ENCODE measurements around the gene MRPL12. TPM values are rescaled to one million over a fixed set of nuclear protein-coding genes. Genes with fewer than 3 reads are reported as not detected.
A peak's percentile ranks its signal among the peaks of the same experiment; 100 is the strongest.

The MRPL12 gene
- polyA plus RNA-seq (2012; ENCODE audit: missing spikeins) = 67.8 TPM

GRCh38 chr17:81702934-81703746 lies at the start of gene MRPL12:
MRPL12 (plus strand) TSS chr17:81703367; CDS start chr17:81703502, 135 bp downstream.
- DNase-seq (ENCODE audit: insufficient read length) = peak; percentile 99
- peak; percentile 84 for TF ChIP-seq POLR2AphosphoS5 (IDR thresholded peaks at IDR 0.05; ENCODE audit: low read depth, low read length)
- peak; percentile 97 for TF ChIP-seq POLR2A (IDR thresholded peaks at IDR 0.05; ENCODE audit: low read depth, low read length)
- peak; percentile 75; the same call in 1 of the 2 replicates for TF ChIP-seq TAF1 (IDR thresholded peaks at IDR 0.05; ENCODE audit: borderline replicate concordance, low read depth, low read length)
- FAIRE-seq = peak; percentile 99

- TF ChIP-seq TAF1 (IDR thresholded peaks at IDR 0.05; ENCODE audit: borderline replicate concordance, low read depth, low read length) = no peak
- FAIRE-seq = no peak
- DNase-seq (ENCODE audit: insufficient read length) = peak; percentile 18
Observed at GRCh38 chr17:81655378-81656117, 47.6 kb upstream of the MRPL12 start.

- FAIRE-seq (no peak), DNase-seq (ENCODE audit: insufficient read length) (no peak)
- no peak for TF ChIP-seq POLR2A (IDR thresholded peaks at IDR 0.05; ENCODE audit: low read depth, low read length)
- no peak for TF ChIP-seq TAF1 (IDR thresholded peaks at IDR 0.05; ENCODE audit: borderline replicate concordance, low read depth, low read length)
- no peak for TF ChIP-seq POLR2AphosphoS5 (IDR thresholded peaks at IDR 0.05; ENCODE audit: low read depth, low read length)
Observed at GRCh38 chr17:81656118-81656743, 46.9 kb upstream of the MRPL12 start, which contains the start of gene PDE6G. PDE6G (minus strand) TSS chr17:81656542; CDS start chr17:81653305, 3,237 bp downstream.

- peak; percentile 9 for DNase-seq (ENCODE audit: insufficient read length)
- no peak for FAIRE-seq
Observed at GRCh38 chr17:81656835-81657234, 46.3 kb upstream of the MRPL12 start.

GRCh38 chr17:81659038-81659437 lies 44.1 kb upstream of the MRPL12 start:
- TF ChIP-seq POLR2AphosphoS5 (IDR thresholded peaks at IDR 0.05; ENCODE audit: low read depth, low read length) = no peak
- no peak for TF ChIP-seq TAF1 (IDR thresholded peaks at IDR 0.05; ENCODE audit: borderline replicate concordance, low read depth, low read length)
- TF ChIP-seq POLR2A (IDR thresholded peaks at IDR 0.05; ENCODE audit: low read depth, low read length) = no peak
- FAIRE-seq (no peak), DNase-seq (ENCODE audit: insufficient read length) (no peak)

More at GRCh38 chr17:81656835-81657234, 46.3 kb upstream of the MRPL12 start:
- TF ChIP-seq POLR2AphosphoS5 (IDR thresholded peaks at IDR 0.05; ENCODE audit: low read depth, low read length) (no peak), POLR2A (IDR thresholded peaks at IDR 0.05; ENCODE audit: low read depth, low read length) (no peak), TAF1 (IDR thresholded peaks at IDR 0.05; ENCODE audit: borderline replicate concordance, low read depth, low read length) (no peak)

- no peak for FAIRE-seq
- TF ChIP-seq POLR2AphosphoS5 (IDR thresholded peaks at IDR 0.05; ENCODE audit: low read depth, low read length) = no peak
- TF ChIP-seq POLR2A (IDR thresholded peaks at IDR 0.05; ENCODE audit: low read depth, low read length) = no peak
- TF ChIP-seq TAF1 (IDR thresholded peaks at IDR 0.05; ENCODE audit: borderline replicate concordance, low read depth, low read length) = no peak
- no peak for DNase-seq (ENCODE audit: insufficient read length)
Observed at GRCh38 chr17:81660441-81660840, 42.7 kb upstream of the MRPL12 start.

GRCh38 chr17:81662002-81662401 lies 41.2 kb upstream of the MRPL12 start:
- FAIRE-seq = no peak

GRCh38 chr17:81664051-81664470 lies 39.1 kb upstream of the MRPL12 start:
- FAIRE-seq = no peak
- TF ChIP-seq POLR2A (IDR thresholded peaks at IDR 0.05; ENCODE audit: low read depth, low read length) (no peak), TAF1 (IDR thresholded peaks at IDR 0.05; ENCODE audit: borderline replicate concordance, low read depth, low read length) (no peak), POLR2AphosphoS5 (IDR thresholded peaks at IDR 0.05; ENCODE audit: low read depth, low read length) (0 out of 2 replicates have a peak, but pooled peaks have one; percentile 15)
- DNase-seq (ENCODE audit: insufficient read length) = no peak

More at GRCh38 chr17:81662002-81662401, 41.2 kb upstream of the MRPL12 start:
- no peak for DNase-seq (ENCODE audit: insufficient read length)
- TF ChIP-seq POLR2A (IDR thresholded peaks at IDR 0.05; ENCODE audit: low read depth, low read length) (no peak), TAF1 (IDR thresholded peaks at IDR 0.05; ENCODE audit: borderline replicate concordance, low read depth, low read length) (no peak), POLR2AphosphoS5 (IDR thresholded peaks at IDR 0.05; ENCODE audit: low read depth, low read length) (no peak)

- FAIRE-seq (peak; percentile 57), DNase-seq (ENCODE audit: insufficient read length) (peak; percentile 65)
- TF ChIP-seq TAF1 (IDR thresholded peaks at IDR 0.05; ENCODE audit: borderline replicate concordance, low read depth, low read length) (no peak), POLR2A (IDR thresholded peaks at IDR 0.05; ENCODE audit: low read depth, low read length) (peak; percentile 53), POLR2AphosphoS5 (IDR thresholded peaks at IDR 0.05; ENCODE audit: low read depth, low read length) (no peak; the same call in 1 of the 2 replicates)
Observed at GRCh38 chr17:81665205-81666091, 37.7 kb upstream of the MRPL12 start.

GRCh38 chr17:81666092-81666341 lies 37.1 kb upstream of the MRPL12 start:
- FAIRE-seq (no peak), DNase-seq (ENCODE audit: insufficient read length) (no peak)
- no peak for TF ChIP-seq TAF1 (IDR thresholded peaks at IDR 0.05; ENCODE audit: borderline replicate concordance, low read depth, low read length)
- TF ChIP-seq POLR2AphosphoS5 (IDR thresholded peaks at IDR 0.05; ENCODE audit: low read depth, low read length) = no peak
- TF ChIP-seq POLR2A (IDR thresholded peaks at IDR 0.05; ENCODE audit: low read depth, low read length) = no peak
